ENCODE results near the gene PKD2.
"Not testable (repeated sequence)": the region's sequence is repeated elsewhere in the genome, so short reads cannot be mapped to it uniquely, and the experiment has no call there.

The PKD2 gene

GRCh38 chr4:88070031-88070430 lies 62.6 kb downstream of the PKD2 start:
- DNase-seq (ENCODE audit: low spot score), result no peak

DNA sequence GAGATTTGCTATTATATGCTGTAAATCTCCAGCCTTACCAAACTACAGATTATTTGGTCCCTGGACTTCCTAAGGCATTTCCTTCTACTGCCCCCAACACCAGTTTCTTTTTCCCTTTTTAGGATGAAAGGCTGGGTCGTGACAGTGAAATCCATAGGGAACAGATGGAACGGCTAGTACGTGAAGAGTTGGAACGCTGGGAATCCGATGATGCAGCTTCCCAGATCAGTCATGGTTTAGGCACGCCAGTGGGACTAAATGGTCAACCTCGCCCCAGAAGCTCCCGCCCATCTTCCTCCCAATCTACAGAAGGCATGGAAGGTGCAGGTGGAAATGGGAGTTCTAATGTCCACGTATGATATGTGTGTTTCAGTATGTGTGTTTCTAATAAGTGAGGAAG lies 67.9 kb downstream of the PKD2 start:
- no peak for DNase-seq (ENCODE audit: low spot score)

DNA sequence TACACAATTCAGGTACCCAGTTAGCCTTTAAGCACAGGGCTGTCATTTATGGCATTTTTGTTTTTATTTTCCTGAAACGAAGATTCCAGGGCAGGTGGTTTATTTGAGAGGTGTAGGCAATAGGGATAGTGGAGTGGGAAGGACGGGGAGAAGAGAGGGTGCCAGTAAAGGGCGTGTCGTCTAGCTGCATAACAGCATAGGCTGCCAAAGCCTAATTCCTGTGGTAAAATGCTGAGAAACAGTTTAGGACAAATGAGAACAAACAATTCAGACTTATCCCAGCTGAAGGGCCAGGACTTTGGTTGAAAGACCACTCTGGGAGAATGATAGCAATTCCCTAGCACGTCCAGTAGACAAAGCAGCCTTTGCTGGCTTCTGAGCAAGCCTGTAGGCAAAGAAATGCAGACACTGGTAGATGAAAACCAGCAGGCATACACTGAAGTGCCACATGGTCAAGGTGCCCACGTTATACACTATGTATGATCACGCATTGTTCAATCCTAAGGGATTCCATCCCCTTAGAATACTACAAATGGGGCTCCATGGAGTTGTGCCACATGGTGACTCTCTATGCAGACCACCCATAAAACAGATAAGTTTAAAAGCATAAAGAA lies 70.6 kb downstream of the PKD2 start:
- DNase-seq (ENCODE audit: low spot score), result no peak

DNA sequence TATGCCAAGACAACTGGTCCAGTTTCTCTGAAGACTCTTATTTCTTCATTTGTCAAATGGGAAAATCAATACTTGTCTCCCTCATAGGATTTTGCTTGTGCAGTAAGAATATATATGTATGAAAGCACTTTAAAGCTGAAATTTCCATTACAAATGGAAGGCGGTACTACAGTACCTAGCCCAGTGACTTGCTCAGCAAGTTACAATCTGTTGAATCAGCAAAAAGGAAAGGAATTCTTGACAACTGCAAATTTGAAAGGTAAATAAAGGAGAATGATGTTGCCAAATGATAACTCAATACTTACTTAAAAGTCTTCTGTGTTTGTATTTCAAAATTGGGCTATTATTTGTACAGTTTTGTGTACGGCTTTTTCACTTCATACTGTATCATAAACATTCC lies 71.1 kb downstream of the PKD2 start:
- DNase-seq (ENCODE audit: low spot score), result no peak

GRCh38 chr4:88080626-88081025 lies 73.2 kb downstream of the PKD2 start:
- no peak for DNase-seq (ENCODE audit: low spot score)

- DNase-seq (ENCODE audit: low spot score), result no peak
These were observed 79.6 kb downstream of the PKD2 start for GRCh38 chr4:88087004-88087403.

DNA sequence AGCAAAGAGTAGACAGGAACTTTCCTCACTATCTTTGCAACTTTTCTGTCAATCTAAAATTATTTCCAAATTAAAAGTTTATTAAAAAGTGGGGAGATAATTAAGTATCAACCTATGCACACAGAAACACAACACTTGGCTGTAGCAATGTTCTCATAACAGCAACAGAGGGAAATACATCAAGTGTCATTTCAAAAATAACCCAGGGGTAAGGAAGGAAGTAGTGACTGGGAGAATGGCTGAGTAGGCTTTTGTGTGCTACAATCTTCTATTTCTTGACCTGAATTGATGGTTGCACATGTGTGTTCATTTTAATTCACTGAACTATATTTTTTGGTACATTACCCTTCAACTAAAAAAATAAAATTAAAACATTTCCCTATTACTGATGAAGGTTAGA lies 83.5 kb downstream of the PKD2 start:
- DNase-seq (ENCODE audit: low spot score), result peak; percentile 16

DNA sequence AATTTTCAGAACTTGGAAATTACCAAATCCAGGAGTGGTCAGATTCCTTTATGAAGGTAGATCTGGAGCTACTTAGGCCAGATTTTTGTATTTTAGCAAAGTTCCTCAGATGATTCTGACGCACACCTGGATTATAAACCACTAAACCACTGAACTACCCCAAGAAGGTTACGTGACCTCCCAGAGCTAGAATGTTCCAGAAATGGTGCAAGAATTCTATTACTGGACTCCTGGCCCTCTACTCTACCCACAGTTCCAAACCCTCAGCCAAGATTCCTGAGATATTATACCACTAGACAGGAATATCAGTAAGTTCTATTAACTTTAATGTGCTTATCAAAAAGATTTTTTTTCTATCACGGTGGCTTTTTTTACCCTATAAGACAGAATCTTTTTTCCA lies 83.9 kb downstream of the PKD2 start:
- no peak for DNase-seq (ENCODE audit: low spot score)

DNA sequence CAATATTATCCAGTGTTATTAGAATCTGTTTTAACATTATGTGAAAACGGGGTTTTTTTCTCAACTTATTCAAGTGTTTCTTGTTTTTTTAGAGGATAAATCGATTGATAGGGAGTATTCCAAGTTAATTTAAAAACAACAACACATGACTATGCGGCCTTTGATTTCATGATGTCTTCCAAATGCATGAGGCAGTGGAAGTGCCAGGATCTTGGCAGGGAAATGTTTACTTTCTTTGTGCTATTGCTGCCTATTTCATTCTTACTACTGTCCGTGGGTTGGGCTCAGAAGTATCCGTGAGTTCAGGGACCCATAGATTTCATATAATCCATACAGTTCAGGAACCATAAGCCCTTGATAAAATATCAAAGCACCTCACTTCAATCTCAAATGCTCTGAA lies 86.4 kb downstream of the PKD2 start:
- DNase-seq (ENCODE audit: low spot score), result no peak

GRCh38 chr4:88097301-88097700 lies 89.9 kb downstream of the PKD2 start:
- no peak for DNase-seq (ENCODE audit: low spot score)

DNA sequence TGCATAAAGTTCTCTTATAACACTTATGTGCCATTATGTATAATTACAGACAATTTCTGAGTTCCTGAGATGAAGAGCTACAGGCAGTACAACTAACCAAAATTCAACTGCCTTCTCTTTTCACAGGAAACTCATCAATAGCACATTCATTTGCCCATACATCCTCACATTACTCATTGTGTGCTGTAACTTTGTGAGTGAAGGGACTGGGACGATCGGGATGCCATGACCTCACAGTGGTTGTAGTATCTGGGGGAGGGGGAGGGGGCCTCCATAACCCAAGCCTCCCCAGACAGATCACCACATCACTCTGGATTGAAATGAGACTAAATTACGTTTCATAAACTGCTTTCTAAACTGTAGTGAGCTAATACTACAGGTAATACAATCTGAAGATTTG lies 90.3 kb downstream of the PKD2 start:
- DNase-seq (ENCODE audit: low spot score), result peak; percentile 27

GRCh38 chr4:88098993-88099752 lies 91.7 kb downstream of the PKD2 start:
- no peak for DNase-seq (ENCODE audit: low spot score)

GRCh38 chr4:88101165-88101564 lies 93.7 kb downstream of the PKD2 start:
- DNase-seq (ENCODE audit: low spot score), result no peak

GRCh38 chr4:88102026-88102425 lies 94.6 kb downstream of the PKD2 start:
- no peak for DNase-seq (ENCODE audit: low spot score)

DNA sequence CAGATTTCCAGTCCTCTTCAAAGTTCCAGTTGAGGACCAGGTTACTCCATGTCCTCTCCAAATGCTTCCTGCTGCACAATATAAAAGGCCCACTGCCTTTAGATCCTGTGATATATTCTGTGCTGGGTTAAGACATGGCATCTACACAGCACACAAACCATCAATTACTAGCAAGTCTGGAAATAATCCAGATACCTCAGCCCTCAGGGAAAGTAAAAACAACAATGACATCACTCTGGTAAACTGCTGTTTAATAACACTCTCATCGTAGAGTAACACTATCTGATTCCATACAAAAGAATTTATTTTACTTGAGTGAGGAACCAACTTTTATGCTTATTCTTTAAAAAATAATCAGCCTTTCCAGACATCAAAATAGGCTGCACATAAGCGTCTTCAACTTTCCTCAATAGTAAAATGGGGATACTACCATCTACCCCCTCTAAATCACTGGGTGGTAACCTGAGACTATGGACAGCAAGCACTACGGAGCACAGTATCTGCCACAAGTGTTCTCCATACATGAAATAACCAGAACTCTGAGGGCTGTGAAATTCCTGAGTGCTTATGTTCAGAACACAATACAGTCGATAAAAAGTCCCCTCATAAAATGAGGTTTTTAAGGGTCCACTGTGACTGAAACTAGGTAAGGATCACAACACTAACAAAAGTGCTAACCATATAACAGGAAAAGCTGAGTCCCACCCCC lies 97.6 kb downstream of the PKD2 start:
- peak; percentile 13 for DNase-seq (ENCODE audit: low spot score)

DNA sequence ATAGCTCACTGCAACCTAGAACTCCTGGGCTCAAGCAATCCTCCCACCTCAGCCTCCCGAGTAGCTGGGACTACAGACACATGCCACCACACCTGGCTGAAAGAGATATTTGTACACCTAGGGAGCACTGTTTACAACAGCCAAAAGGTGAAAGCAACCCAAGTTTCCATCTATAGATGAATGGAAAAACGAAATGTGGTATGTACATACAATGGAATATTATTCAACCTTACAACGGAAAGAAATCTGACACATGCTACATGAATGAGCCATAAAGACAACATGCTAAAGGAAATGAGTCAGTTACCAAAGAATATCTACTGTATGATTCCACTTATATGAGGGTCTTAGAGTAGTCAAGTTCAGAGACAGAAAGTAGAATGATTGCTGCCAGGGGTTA lies 98.8 kb downstream of the PKD2 start:
- DNase-seq (ENCODE audit: low spot score), result peak; percentile 80

DNA sequence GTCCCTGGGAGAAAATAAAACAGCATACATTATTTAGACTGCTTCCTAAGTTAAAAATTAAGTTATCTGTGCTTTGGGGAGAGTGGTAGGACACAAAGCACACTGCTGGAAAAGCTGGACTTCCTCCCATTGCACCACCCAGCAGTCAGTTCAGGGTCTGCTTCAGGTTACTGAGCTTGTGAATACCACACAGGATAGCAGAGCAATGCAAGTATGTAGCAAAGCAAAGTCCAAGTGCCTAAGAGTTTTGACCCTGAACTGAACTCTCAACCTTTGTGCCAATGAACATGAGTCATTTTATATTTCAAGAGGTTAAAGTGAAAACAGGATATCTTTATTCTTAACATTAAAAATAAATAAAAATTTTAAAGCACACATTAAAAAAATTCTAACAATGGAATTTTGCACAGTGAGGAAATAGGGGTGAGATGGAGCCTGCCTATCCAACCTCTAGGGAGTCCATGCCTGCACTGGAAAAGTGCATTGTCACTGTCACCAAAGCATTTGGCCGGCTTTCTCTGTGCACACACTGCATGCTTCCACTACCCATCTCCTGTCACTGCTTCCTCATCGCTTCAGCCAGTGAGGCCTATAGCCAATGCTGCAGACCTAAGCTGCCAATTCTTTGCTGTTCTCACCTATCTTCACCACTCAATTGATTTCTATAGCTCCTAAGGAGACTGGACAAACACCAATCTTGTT lies 100.1 kb downstream of the PKD2 start:
- peak; percentile 36 for DNase-seq (ENCODE audit: low spot score)

DNA sequence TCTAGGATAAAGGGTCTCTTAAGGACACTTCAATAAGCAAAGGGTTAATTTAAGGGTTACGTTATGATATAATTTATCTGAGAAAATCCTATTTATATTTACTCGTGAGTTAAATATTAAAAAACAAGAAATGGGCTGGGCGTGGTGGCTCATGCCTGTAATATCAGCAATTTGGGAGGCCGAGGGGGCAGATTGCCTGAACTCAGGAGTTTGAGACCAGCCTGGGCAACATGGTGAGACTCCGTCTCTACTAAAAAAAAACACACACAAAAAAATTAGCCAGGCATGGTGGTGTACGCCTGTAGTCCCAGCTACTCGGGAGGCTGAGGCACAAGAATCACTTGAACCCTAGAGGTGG lies 100.7 kb downstream of the PKD2 start:
- not testable (repeated sequence) for DNase-seq (ENCODE audit: low spot score)

DNA sequence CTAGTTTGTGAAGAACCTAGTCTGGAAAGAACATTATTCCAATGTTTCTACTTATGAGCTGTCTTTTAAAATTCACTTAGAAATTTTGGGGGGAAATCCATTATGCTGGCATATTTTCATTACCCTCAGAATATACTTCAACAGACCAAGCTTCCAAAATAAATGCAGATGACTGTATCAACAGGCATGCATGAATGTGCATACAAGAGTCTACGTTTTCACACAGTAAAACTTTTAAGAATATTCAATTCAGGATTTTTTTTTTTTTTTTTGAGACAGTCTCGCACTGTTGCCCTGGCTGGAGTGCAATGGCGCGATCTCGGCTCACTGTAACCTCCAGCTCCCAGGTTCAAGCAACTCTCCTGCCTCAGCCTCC lies 101.3 kb downstream of the PKD2 start:
- no peak for DNase-seq (ENCODE audit: low spot score)

- no peak for DNase-seq (ENCODE audit: low spot score)
These were observed 101.9 kb downstream of the PKD2 start for GRCh38 chr4:88109123-88109881.

- no peak for DNase-seq (ENCODE audit: low spot score)
These were observed 103.4 kb downstream of the PKD2 start for GRCh38 chr4:88110826-88111225.

DNA sequence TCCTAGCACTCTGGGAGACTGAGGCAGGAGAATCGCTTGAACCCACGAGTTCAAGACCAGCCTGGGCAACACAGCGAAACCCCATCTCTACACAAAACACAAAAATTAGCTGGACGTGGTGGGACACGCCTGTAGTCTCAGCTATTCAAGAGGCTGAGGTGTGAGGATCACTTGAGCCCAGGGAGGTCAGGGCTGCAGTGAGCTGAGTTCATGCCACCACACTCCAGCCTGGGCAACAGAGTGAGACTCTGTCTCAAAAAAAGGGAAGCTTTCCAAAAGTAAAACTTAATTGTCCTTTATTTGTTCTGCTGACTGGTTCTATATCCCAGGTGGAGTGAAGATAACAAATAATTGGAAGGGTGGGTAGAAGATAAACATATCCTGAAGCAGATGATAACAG lies 105.4 kb downstream of the PKD2 start:
- no peak for DNase-seq (ENCODE audit: low spot score)
